Measurements from ENCODE around the gene ARSG. TPM values are rescaled to one million over a fixed set of nuclear protein-coding genes. Genes with fewer than 3 reads are reported as not detected.

The ARSG gene
- polyA plus RNA-seq, 1 donor from 2014 or later, result 16.9 TPM

GRCh38 chr17:68435361-68435760 is 144.1 kb downstream of the ARSG start:
- H4K20me1 ChIP-seq (ENCODE audit: insufficient read depth), result no peaks in the 10 kb centered on the region
- no peak overlapping the region for H3K4me3 ChIP-seq (ENCODE audit: low read length)
- H3K9me2 ChIP-seq (ENCODE audit: insufficient read depth, low read length), result no peaks in the 10 kb centered on the region
- no peak overlapping the region for H3K27ac ChIP-seq (ENCODE audit: low read length)
- H3K36me3 ChIP-seq (ENCODE audit: insufficient read depth, low read length), result no peaks in the 10 kb centered on the region
- no peak overlapping the region for H3K9ac ChIP-seq (ENCODE audit: low read length)
- H3K9me3 ChIP-seq (ENCODE audit: low read length), result no peaks in the 10 kb centered on the region
- H2AFZ ChIP-seq (ENCODE audit: low read depth, low read length), result no peak overlapping the region
- H3K27me3 ChIP-seq (ENCODE audit: insufficient read depth, low read depth, low read length), result no peaks in the 10 kb centered on the region
- H3K79me2 ChIP-seq (replicated peaks; ENCODE audit: insufficient read depth, low read length), result no peaks in the 10 kb centered on the region
- no peaks in the 10 kb centered on the region for H3F3A ChIP-seq (ENCODE audit: insufficient read depth, low read length, poor library complexity, severe bottlenecking)
- H3K4me2 ChIP-seq (ENCODE audit: low read length), result no peak overlapping the region
- no peak for TF ChIP-seq MXI1 (conservative IDR thresholded peaks at IDR 0.05; ENCODE audit: poor library complexity, severe bottlenecking)

DNA sequence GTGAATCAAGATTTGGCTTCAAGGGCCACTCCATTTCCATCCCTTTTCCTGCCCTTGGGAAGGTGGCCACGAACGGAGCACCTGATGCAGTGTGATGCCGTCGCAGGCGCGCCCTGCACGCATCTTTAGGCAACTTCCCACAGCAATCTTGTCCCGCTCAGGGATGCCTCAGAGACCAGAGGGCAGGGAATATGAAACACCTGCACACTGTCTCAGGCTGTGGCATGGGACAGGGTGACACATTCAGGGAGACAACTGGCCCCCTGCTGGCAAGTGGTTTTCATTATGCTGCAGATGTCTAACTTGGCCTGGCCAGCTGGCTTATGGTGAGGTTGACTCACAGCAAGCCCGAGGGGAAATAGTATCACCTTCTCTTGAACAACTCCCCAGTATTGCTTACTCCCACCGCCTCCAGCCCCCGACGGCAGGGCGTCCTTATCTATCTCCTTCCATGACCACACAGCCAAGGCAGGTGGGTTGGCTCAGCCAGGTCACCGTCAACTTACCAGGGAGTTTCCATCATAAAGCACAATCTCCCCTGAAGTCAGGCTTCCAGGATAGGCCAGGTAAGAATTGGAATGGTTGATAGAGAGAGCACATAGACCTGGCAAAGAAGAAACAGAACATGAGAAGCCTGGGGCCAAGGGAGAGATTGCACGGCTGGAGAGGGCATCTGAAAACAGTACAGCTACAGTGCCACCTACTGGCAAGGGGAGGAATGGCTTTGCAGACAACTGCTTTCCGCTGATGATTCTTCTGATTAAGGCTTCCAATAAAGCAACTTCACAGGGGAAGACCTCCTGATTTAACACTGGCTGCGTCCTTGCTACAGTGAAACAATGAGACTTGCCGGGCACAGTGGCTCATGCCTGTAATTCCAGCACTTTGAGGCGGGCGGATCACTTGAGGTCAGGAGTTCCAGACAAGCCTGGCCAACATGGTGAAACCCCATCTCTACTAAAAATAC is 144.9 kb downstream of the ARSG start:
- Histone ChIP-seq H3K9me2 (ENCODE audit: insufficient read depth, low read length) (no peaks in the 10 kb centered on the region), H3K27me3 (ENCODE audit: insufficient read depth, low read depth, low read length) (no peaks in the 10 kb centered on the region), H2AFZ (ENCODE audit: low read depth, low read length) (no peak overlapping the region), H3K9ac (ENCODE audit: low read length) (no peak overlapping the region), H3K79me2 (replicated peaks; ENCODE audit: insufficient read depth, low read length) (no peaks in the 10 kb centered on the region), H4K20me1 (ENCODE audit: insufficient read depth) (no peaks in the 10 kb centered on the region), H3K9me3 (ENCODE audit: low read length) (no peaks in the 10 kb centered on the region), H3K4me3 (ENCODE audit: low read length) (no peak overlapping the region), H3K36me3 (ENCODE audit: insufficient read depth, low read length) (no peaks in the 10 kb centered on the region), H3K4me2 (ENCODE audit: low read length) (no peak overlapping the region), H3K27ac (ENCODE audit: low read length) (no peak overlapping the region), H3F3A (ENCODE audit: insufficient read depth, low read length, poor library complexity, severe bottlenecking) (no peaks in the 10 kb centered on the region)
- no peak for TF ChIP-seq REST (IDR thresholded peaks at IDR 0.05; ENCODE audit: borderline replicate concordance)
- TF ChIP-seq POLR2AphosphoS5 (IDR thresholded peaks at IDR 0.05), result no peak
- TF ChIP-seq, protein P1, sequence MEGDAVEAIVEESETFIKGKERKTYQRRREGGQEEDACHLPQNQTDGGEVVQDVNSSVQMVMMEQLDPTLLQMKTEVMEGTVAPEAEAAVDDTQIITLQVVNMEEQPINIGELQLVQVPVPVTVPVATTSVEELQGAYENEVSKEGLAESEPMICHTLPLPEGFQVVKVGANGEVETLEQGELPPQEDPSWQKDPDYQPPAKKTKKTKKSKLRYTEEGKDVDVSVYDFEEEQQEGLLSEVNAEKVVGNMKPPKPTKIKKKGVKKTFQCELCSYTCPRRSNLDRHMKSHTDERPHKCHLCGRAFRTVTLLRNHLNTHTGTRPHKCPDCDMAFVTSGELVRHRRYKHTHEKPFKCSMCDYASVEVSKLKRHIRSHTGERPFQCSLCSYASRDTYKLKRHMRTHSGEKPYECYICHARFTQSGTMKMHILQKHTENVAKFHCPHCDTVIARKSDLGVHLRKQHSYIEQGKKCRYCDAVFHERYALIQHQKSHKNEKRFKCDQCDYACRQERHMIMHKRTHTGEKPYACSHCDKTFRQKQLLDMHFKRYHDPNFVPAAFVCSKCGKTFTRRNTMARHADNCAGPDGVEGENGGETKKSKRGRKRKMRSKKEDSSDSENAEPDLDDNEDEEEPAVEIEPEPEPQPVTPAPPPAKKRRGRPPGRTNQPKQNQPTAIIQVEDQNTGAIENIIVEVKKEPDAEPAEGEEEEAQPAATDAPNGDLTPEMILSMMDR (IDR thresholded peaks at IDR 0.05; ENCODE audit: poor library complexity, severe bottlenecking), result peak; percentile 70
- no peak for TF ChIP-seq EP300 (conservative IDR thresholded peaks at IDR 0.05; ENCODE audit: poor library complexity, severe bottlenecking)
- TF ChIP-seq EZH2 (IDR thresholded peaks at IDR 0.05; ENCODE audit: borderline replicate concordance, insufficient read depth, low read length, poor library complexity, severe bottlenecking), result no peak
- TF ChIP-seq TAF1 (IDR thresholded peaks at IDR 0.05; ENCODE audit: low read depth), result no peak
- no peak for TF ChIP-seq MXI1 (conservative IDR thresholded peaks at IDR 0.05; ENCODE audit: poor library complexity, severe bottlenecking)
- TF ChIP-seq RAD21 (conservative IDR thresholded peaks at IDR 0.05), result peak; percentile 62
- TF ChIP-seq SMC3 (conservative IDR thresholded peaks at IDR 0.05; ENCODE audit: poor library complexity), result peak; percentile 67
